ENCODE data around the gene NSG1. TPM values are rescaled to one million over a fixed set of nuclear protein-coding genes. Genes with fewer than 3 reads are reported as not detected.
"Not testable (repeated sequence)": the region's sequence is repeated elsewhere in the genome, so short reads cannot be mapped to it uniquely, and the experiment has no call there.

NSG1 gene
- total RNA-seq, 1 experiment from 2014 or later: 1.3 TPM

- ChIA-PET POLR2A (ENCODE audit: low non-redundant PET) (no interaction called here), CTCF (no interaction called here)
- no peak for DNase-seq (ENCODE audit: low spot score)
- H3K27ac ChIP-seq (ENCODE audit: low read depth, low read length, poor library complexity, severe bottlenecking): no peak overlapping the region
- H3K36me3 ChIP-seq (ENCODE audit: insufficient read depth, low read length, poor library complexity, severe bottlenecking): no peaks in the 10 kb centered on the region
- no TSS peak for BruUV-seq (replicated peaks)
- no peaks in the 10 kb centered on the region for H3K9me3 ChIP-seq (ENCODE audit: low read depth, low read length, poor library complexity, severe bottlenecking)
- no peak for TF ChIP-seq CTCF (conservative IDR thresholded peaks at IDR 0.05; ENCODE audit: low read depth, low read length)
- TF ChIP-seq EZH2 (IDR thresholded peaks at IDR 0.05; ENCODE audit: borderline replicate concordance, low read depth, low read length, poor library complexity, severe bottlenecking): no peak
- intact Hi-C loops (cut with micrococcal nuclease; ENCODE audit: unreplicated experiment): no loop called here
- no peaks in the 10 kb centered on the region for H3K4me1 ChIP-seq (ENCODE audit: insufficient read depth, low read length, poor library complexity, severe bottlenecking)
- H3K27me3 ChIP-seq (replicated peaks; ENCODE audit: insufficient read depth, low read depth, low read length, poor library complexity): no peaks in the 10 kb centered on the region
- no peak overlapping the region for H3K4me3 ChIP-seq (ENCODE audit: low read depth, low read length, poor library complexity, severe bottlenecking)
These were observed 33.0 kb downstream of the NSG1 start for GRCh38 chr4:4419896-4420295.

GRCh38 chr4:4420421-4420820, 33.5 kb downstream of the NSG1 start:
- CTCF ChIA-PET: no interaction called here
- no peak for DNase-seq (ENCODE audit: low spot score)

GRCh38 chr4:4421356-4421755, 34.5 kb downstream of the NSG1 start:
- H3K27ac ChIP-seq (ENCODE audit: low read depth, low read length, poor library complexity, severe bottlenecking): no peak overlapping the region
- no peaks in the 10 kb centered on the region for H3K36me3 ChIP-seq (ENCODE audit: insufficient read depth, low read length, poor library complexity, severe bottlenecking)
- H3K4me3 ChIP-seq (ENCODE audit: low read depth, low read length, poor library complexity, severe bottlenecking): no peak overlapping the region
- H3K4me1 ChIP-seq (ENCODE audit: insufficient read depth, low read length, poor library complexity, severe bottlenecking): no peaks in the 10 kb centered on the region
- POLR2A ChIA-PET (ENCODE audit: low non-redundant PET): no interaction called here
- BruUV-seq (replicated peaks): no TSS peak
- no peaks in the 10 kb centered on the region for H3K9me3 ChIP-seq (ENCODE audit: low read depth, low read length, poor library complexity, severe bottlenecking)
- DNase-seq (ENCODE audit: low spot score): no peak
- H3K27me3 ChIP-seq (replicated peaks; ENCODE audit: insufficient read depth, low read depth, low read length, poor library complexity): no peaks in the 10 kb centered on the region
- TF ChIP-seq CTCF (conservative IDR thresholded peaks at IDR 0.05; ENCODE audit: low read depth, low read length) (no peak), EZH2 (IDR thresholded peaks at IDR 0.05; ENCODE audit: borderline replicate concordance, low read depth, low read length, poor library complexity, severe bottlenecking) (no peak)
- intact Hi-C loops (cut with micrococcal nuclease; ENCODE audit: unreplicated experiment): no loop called here
- CTCF ChIA-PET: no interaction called here

More at GRCh38 chr4:4420421-4420820, 33.5 kb downstream of the NSG1 start:
- H3K4me3 ChIP-seq (ENCODE audit: low read depth, low read length, poor library complexity, severe bottlenecking): no peak overlapping the region
- no peak overlapping the region for H3K27ac ChIP-seq (ENCODE audit: low read depth, low read length, poor library complexity, severe bottlenecking)
- intact Hi-C loops (cut with micrococcal nuclease; ENCODE audit: unreplicated experiment): no loop called here
- POLR2A ChIA-PET (ENCODE audit: low non-redundant PET): no interaction called here
- BruUV-seq (replicated peaks): no TSS peak
- H3K36me3 ChIP-seq (ENCODE audit: insufficient read depth, low read length, poor library complexity, severe bottlenecking): no peaks in the 10 kb centered on the region
- TF ChIP-seq CTCF (conservative IDR thresholded peaks at IDR 0.05; ENCODE audit: low read depth, low read length): no peak
- TF ChIP-seq EZH2 (IDR thresholded peaks at IDR 0.05; ENCODE audit: borderline replicate concordance, low read depth, low read length, poor library complexity, severe bottlenecking): no peak
- H3K4me1 ChIP-seq (ENCODE audit: insufficient read depth, low read length, poor library complexity, severe bottlenecking): no peaks in the 10 kb centered on the region
- no peaks in the 10 kb centered on the region for H3K9me3 ChIP-seq (ENCODE audit: low read depth, low read length, poor library complexity, severe bottlenecking)
- no peaks in the 10 kb centered on the region for H3K27me3 ChIP-seq (replicated peaks; ENCODE audit: insufficient read depth, low read depth, low read length, poor library complexity)

GRCh38 chr4:4422117-4422516, 35.2 kb downstream of the NSG1 start:
- DNase-seq (ENCODE audit: low spot score); H3K4me1 ChIP-seq (ENCODE audit: insufficient read depth, low read length, poor library complexity, severe bottlenecking); H3K36me3 ChIP-seq (ENCODE audit: insufficient read depth, low read length, poor library complexity, severe bottlenecking); CTCF ChIA-PET; BruUV-seq (replicated peaks); POLR2A ChIA-PET (ENCODE audit: low non-redundant PET); H3K4me3 ChIP-seq (ENCODE audit: low read depth, low read length, poor library complexity, severe bottlenecking); intact Hi-C loops (cut with micrococcal nuclease; ENCODE audit: unreplicated experiment); H3K27ac ChIP-seq (ENCODE audit: low read depth, low read length, poor library complexity, severe bottlenecking); H3K27me3 ChIP-seq (replicated peaks; ENCODE audit: insufficient read depth, low read depth, low read length, poor library complexity); H3K9me3 ChIP-seq (ENCODE audit: low read depth, low read length, poor library complexity, severe bottlenecking): not testable (repeated sequence)

All from A673 (cell line).